Brain pericyte (primary cell): ENCODE data around the gene ZRANB3.
"Not testable (repeated sequence)": the region's sequence is repeated elsewhere in the genome, so short reads cannot be mapped to it uniquely, and the experiment has no call there.

Source experiments
- DNase-seq: peaks from one replicate; pipeline ENCODE4 v3.0.0-alpha.2; 2012; ENCODE audit warnings: low read depth, low spot score

The ZRANB3 gene

DNA sequence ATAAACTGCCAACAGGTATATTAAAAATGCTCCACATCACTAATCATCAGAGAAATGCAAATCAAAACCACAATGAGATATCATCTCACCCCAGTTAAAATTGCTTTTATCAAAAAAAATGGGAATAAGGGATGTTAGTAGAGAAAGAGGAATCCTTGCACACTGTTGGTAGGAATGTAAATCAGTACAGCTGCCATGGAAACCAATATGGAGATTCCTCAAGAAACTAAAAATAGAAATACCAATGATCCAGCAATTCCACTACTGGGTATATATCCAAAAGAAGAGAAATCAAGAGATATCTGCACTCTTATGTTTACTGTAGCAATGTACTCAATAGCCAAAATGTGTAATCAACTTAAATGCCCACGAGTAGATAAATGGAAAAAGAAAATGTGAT, 40.6 kb downstream of the ZRANB3 start:
- DNase-seq, result no peak

DNA sequence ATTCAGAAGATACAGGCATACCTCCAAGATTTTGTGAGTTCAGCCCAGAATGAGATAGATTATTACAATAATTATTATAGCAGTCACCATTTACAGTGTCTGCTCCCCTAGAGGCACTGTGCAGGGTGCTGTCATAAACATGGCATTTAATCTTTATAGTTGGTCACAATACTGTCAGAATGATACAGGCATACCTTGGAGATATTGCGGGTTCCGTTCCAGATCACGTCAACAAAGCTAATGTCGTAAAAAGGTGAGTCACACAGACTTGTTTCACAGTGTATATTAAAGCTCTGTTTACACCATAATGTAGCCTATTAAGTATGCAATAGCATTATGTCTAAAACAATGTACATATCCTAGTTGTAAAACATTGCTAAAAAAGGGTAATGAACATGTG, 45.6 kb downstream of the ZRANB3 start:
- no peak for DNase-seq

DNA sequence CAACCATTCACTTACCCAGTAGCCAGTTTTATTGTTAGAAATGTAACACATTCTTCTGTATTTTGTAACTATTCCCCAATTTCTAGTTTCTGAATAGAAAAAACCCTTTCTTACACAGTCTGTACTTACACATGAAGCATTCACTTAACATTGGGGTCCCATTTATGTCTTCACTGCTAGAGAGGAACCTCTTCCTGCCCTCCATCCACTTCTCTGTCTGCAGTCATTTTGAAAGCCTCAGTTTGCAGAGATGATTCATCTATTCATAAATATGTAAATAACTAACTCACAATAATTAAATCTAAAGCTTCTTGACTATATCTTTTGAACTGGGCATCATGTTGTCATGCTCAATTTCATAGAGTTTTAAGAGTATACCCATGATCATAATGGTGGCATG, 55.9 kb downstream of the ZRANB3 start:
- no peak for DNase-seq

DNA sequence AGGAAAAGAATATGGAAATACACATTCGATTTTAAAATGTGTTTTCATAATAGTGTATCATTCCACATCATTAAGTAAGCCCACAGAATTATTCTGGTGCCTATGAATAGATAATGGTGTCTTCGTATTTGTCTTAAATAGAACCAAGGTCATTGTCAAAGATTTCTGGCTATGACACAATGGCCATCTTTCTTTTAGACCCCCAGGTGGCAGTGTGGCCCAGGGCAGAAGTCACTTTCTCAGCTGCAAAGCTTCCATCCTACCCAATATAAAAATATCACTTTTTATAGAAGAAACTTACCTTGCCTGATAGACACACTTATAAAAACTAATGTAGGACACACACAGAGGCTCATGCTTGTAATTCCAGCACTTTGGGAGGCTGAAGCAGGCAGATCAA, 57.5 kb downstream of the ZRANB3 start:
- no peak for DNase-seq

DNA sequence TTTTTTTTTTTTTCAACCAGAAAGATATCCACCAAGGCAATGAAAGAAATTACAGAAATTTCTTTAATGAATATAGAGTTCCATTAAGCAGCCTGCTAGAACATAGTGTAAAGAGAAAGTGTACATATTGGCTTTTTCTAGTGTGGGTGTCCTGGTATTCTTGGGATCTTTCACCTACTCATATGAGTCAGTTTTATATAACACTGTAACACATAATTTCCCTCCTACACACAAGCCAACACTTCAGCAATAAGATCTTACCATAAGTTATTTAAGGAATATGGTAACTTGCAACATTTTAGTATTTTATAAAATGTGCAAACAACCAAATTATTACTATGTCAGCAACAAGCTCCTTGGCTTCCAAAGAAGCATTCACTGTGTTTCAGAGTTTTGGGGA, 59.9 kb downstream of the ZRANB3 start:
- DNase-seq, result no peak

DNA sequence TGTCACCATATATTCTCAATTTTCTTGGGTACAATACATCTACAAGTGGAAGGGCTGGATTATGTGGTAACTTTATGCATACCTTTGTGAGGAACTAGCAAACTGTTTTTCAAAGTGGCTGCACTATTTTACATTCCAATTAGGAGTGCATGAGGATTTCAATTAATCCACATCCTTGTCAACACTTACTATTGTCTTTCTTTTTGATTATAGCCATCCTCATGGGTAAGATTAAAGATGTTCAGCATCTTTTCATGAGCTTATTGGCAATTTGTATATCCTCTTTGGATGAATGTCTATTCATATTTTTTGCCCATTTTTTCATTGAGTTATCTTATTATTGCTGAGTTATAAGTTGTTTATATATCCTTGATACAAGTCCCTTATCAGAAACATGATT, 73.7 kb downstream of the ZRANB3 start:
- DNase-seq, result no peak

DNA sequence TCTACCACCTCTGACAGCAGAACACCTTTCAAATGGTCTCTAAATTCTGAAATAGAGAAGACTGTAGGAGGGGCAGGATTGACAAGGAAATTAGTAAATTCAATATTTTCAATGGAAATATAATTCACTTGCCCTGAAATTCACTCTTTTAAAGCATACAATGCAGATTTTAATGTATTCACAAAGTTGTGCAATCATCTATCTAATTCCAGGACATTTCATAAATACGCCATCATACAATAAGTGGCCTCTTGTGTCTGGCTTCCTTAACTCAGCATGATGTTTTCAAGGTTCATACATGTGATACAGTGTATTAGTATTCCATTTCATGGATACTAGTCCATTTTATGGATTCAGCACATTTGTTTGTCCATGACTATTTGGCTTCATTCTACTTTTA, 74.2 kb downstream of the ZRANB3 start:
- no peak for DNase-seq

DNA sequence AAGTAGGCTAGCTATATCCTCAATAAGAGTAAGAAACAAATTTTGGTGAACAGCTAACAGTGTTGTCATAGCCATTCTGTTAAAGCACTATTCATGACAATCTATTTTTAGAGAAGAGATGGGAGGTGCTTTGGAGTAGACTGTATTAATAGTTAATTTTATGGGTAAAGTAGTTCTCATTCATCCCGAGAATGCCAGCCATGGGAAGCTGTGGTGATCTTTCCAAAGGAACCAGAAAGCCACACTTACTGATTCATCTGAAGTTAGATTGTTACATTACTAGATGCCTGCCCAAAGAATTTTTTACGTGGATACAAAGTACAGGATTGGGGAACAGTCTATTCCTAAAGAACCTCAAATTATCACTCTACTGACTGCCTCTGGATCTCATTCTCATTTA, 74.6 kb downstream of the ZRANB3 start:
- DNase-seq, result no peak

DNA sequence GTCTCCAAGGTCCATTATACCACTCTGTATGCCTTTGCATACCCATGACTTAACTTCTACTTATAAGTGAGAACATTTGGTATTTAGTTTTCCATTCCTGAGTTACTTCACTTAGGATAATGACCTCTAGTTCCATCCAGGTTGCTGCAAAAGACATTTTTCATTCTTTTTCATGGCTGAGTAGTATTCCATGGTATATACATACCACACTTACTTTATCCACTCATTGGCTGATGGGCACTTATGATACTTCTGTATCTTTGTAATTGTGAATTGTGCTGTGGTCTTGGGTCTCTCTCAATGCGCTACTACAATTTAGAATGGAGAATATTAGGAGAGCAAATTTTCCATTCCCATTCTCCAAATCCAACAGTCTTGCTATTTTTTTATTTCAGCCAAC, 76.4 kb downstream of the ZRANB3 start:
- no peak for DNase-seq

DNA sequence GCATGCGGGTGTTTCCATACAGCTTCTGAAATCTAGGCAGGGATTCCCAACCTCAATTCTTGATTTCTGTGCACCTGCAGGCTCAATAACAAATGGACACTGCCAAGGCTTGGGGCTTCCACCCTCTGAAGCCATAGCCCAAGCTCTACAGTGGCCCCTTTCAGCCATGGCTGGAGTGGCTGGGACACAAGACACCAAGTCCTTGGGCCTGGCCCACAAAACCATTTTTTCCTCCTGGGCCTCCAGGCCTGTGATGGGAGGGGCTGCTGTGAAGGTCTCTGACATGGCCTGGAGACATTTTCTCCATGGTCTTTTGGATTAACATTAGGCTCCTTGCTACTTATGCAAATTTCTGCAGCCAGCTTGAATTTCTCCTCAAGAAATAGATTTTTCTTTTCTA, 78.0 kb downstream of the ZRANB3 start:
- DNase-seq, result not testable (repeated sequence)

DNA sequence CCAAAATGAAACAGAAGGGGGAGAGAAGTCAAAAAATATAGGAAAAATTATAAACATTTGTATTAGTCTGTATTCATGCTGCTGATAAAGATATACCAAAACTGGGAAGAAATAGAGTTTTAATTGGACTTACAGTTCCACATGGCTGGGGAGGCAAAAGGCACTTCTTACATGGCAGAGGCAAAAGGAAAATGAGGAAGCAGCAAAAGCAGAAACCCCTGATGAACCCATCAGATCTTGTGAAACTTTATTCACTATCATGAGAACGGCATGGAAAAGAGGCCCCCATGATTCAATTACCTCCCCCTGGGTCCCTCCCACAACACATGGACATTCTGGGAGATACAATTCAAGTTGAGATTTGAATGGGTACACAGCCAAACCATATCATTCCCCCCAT, 79.1 kb downstream of the ZRANB3 start:
- DNase-seq, result no peak

DNA sequence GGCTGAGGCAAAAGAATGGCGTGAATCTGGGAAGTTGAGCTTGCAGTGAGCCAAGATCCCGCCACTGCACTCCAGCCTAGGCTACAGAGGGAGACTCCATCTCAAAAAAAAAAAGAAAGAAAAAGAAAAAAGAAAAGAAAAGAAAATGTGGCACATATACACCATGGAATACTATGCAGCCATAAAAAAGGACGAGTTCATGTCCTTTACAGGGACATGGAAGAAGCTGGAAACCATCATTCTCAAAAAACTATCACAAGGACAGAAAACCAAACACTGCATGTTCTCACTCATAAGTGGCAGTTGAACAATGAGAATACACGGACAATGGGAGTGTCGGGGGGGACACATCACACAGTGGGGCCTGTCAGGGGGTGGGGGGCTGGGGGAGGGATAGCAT, 88.0 kb downstream of the ZRANB3 start:
- DNase-seq, result not testable (repeated sequence)

DNA sequence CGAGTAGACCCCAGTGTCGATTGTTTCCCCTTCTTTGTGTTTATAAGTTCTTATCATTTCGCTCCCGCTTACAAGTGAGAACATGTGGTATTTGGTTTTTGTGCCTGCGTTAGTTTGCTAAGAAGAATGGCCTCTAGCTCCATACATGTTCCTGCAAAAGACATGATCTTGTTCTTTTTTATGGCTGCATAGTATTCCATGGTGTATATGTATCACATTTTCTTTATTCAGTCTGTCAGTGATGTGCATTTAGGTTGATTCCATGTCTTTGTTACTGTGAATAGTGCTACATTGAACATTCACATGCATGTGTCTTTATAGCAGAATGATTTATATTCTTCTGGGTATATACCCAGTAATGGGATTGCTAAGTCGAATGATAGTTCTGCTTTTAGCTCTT, 95.9 kb downstream of the ZRANB3 start:
- not testable (repeated sequence) for DNase-seq

DNA sequence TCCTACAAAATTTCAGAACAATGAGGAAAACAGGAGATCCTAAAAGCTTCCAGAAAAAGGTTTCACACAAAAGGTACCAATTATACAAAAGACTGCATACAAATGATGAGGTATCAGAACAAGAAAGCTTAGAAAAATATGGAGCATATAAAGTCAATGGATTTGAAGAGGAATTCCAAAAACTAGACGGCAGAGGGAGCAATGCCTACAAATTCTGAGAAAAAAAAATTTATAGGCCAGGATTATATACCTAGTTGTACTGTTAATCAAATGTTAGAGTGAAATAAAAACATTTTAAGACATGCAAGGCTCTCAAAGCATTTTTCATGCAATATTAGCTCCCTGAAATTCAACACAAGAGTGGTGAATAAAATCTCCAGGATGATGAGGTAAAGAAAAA, 106.2 kb downstream of the ZRANB3 start:
- DNase-seq, result no peak

DNA sequence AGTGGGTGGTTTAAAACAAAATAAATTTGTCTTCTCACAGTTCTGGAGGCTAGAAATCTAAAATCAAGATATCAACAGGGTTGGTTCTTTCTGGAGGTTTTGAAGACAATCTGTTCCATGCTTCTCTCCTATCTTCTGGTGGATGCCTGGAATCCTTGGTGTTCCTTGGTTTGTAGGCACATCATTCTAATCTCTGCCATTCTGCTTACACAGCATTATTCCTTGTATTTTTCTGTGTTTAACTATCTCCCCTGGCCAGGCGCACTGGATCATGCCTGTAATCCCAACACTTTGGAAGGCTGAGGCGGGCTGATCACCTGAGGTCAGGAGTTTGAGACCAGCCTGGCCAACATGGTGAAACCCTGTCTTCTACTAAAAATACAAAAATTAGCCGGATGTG, 108.1 kb downstream of the ZRANB3 start:
- no peak for DNase-seq

DNA sequence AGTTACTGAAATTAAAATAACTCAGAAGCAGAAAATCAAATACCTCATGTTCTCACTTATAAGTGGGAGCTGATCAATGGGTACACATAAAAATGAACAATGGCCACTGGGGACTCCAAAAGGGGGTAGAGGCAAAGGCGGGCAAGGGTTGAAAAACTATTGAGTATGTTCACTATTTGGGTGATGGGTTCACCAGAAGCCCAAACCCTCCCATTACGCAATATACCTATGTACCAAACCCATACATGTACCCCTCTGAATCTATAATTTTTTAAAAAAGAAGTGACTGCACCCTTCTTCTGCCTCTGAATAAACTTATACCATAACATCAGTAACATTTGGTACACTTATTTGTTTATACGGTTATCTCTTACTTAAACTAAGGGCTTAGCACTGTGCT, 119.4 kb downstream of the ZRANB3 start:
- DNase-seq, result no peak

DNA sequence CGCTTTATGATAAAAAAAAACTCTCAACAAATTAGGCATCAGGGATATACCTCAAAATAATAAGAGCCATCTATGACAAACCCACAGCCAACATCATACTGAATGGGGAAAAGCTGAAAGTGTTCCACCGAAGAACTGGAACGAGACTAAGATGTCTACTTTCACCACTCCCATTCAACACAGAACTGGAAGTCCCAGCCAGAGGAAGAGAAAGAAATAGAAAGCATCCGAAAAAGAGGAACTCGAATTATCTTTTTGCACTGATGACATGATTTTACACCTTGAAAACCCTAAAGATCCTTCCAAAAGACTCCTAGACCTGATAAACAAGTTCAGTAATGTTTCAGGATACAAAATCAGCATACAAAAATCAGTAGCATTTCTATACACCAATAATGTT, 121.6 kb downstream of the ZRANB3 start:
- DNase-seq, result no peak

DNA sequence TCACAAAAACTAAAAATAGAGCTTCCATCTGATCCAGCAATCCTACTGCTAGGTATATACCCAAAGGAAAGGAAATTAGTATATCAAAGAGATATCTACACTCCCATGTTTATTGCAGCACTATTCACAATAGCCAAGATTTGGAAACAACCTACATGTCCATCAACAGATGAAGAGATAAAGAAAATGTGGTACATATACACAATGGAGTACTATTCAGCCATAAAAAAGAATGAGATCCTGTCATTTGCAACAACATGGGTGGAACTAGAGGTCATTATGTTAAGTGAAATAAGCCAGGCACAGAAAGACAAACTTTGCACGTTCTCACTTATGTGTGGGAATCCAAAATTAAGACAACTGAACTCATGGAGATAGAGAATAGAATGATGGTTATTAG, 134.8 kb downstream of the ZRANB3 start:
- DNase-seq, result not testable (repeated sequence)

DNA sequence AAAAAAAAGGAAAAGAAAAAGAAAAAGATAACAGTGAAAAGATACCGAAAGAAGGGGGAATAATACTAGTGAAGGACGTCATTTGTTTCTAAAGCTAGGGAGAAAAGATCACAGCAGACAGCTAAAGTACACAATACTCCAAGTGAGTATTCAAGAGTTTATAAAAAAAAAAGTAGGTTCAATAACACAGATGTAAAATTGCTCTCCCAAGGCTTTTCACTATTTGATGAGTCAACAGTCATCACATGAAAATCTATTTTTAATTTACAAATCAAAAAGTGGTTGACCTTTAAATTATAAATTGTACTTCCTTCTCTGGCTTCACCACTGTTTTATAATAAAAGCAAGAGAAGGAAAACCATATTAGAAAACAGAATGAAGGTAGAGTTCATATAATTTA, 144.0 kb downstream of the ZRANB3 start:
- DNase-seq, result no peak

DNA sequence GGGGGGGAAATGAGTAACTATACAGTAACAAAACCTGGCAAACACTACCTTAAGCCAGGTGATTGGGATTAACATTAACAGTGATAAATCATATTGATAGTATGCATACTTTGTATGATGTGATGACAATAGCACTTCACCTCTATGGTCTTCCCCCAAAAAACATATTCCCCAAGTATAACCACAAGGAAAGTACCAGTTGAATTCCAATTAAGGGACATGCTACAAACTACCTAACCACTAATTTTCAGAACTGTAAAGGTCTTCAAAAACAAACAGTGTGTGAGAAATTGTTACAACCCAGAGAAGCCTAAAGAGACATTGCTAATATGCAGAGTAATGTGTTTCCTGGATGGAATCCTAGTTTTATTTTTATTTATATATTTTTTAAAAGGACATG, 152.4 kb downstream of the ZRANB3 start:
- DNase-seq, result no peak

DNA sequence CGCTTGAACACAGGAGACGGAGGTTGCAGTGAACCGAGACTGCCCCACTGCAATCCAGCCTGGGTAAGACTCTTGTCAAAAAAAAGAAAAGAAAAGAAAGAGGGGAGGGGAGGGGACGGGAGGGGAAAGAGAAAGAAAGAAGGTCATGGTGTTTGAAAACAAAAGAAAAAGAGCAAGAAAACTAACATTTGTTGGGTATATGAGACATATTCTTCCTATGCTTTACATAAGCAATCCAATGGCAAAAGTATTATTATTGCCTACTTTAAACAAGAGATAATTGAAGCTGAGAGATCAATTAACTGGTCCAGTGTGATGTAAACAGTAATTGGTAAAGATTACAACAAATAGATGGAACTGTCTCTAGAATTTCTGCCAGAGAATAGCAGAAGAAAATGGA, 157.3 kb downstream of the ZRANB3 start:
- DNase-seq, result no peak

DNA sequence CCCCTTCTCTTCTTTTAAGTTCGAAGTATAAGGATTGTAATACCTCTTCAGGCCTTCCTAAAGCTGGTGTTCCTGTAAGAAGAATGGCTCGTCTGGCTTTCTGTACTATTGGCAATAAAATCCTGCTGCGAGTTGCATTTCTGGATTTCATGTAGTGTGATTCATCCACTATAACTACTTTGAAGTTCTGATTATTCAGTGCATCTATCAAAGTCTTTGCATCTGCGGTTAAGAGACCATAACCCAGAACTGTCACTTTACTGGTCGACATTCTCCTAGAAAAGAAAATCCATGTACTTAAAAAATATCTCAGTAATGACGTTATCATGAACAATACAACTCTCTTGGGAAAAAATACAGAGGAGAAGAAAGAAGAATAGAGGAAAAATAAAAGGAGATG, 181.1 kb downstream of the ZRANB3 start:
- DNase-seq, result no peak

DNA sequence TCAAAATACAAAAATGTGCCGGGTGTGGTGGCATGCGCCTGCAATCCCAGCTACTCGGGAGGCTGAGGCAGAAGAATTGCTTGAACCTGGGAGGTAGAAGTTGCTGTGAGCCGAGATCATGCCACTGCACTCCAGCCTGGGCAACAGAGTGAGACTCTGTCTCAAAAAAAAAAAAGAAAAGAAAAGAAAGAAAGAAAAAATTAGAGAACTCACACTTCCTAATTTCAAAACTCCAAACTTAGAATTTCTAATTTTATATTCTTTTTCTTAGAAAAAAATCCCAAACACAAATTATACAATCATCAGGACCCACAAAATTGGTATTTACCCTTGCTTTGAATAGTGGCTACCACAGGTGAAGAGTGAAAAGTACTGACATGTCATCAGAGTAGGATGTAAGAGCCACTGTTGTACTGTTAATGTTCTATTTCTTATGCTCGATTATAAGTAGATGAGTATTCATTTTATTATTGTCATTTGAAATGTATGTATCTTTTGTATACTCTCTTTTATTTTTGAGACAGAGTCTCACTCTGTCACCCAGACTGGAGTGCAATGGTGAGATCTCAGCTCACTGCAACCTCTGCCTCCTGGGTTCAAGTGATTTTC, 182.8 kb downstream of the ZRANB3 start:
- DNase-seq, result not testable (repeated sequence)

DNA sequence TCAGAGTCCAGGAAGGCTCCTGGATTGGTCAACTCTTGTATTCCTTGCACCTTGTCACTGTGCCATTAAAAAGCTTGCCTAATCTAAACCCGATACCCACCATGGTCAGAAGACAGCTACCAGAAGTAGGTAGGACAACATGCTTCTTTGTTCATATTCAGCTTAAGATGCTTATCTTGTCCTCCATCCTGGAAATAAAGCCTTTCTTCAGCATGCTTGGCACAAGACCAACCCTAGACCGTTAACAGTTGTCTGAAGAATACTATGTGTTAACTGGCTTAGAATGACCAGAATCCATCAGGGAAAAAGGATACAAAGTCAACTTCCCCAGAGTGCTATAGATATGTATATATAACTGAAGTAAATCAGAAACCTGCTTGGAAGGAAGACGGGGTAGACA, 193.9 kb downstream of the ZRANB3 start:
- DNase-seq, result no peak
